Measurements from ENCODE around the gene HOXB1.
A peak's percentile ranks its signal among the peaks of the same experiment; 100 is the strongest.

- TF ChIP-seq CTCF (IDR thresholded peaks at IDR 0.05) = no peak
- TF ChIP-seq EZH2 (IDR thresholded peaks at IDR 0.05) = peak; percentile 95
- TF ChIP-seq EZH2phosphoT487 (IDR thresholded peaks at IDR 0.05) = peak; percentile 84
These were observed 39.7 kb upstream of the HOXB1 start for GRCh38 chr17:48570325-48571023.
